Measurements from ENCODE around the gene C1orf115.
"Not testable (repeated sequence)": the region's sequence is repeated elsewhere in the genome, so short reads cannot be mapped to it uniquely, and the experiment has no call there.

C1orf115 gene

DNA sequence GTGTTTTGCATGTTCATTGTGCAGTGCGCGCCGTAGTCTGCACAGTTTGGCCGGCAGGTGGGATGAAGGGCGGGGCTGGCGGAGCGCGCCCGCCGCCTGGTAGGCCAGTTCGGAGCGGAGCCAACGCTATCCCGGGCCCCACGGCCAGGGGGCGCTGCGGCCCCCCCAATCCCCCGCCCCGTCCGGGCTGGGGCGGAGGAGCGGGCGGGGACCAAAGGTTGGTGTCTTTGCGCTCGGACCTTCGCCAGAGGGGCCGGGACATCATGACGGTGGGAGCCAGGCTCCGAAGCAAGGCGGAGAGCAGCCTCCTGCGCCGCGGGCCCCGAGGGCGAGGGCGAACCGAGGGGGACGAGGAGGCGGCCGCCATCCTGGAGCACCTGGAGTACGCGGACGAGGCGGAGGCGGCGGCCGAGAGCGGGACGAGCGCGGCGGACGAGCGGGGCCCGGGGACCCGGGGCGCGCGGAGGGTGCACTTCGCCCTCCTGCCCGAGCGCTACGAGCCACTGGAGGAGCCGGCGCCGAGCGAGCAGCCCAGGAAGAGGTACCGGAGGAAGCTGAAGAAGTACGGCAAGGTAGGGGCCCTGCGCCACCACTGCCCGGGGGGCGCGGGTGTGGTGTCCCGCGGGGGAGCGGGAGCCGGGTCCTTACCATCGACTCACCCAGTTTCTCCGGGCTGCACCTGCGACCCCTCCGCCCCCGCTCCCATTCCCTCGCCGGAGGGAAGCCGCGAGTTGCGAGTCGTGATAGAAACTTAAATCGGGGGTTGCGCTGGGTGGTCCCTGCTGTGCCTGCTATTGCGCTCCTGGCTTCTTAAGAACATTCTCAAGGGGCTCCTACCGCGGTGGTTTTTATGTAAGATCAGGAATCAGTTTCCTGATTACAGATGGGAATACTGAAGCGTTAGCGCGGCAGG, at the start of gene C1orf115:
Gene C1orf115 (plus strand): TSS at position 224 of the 913 bp plus-strand sequence. CDS start 40 bp downstream, at position 264.
- peak; percentile 86 to 90 for DNase-seq

DNA sequence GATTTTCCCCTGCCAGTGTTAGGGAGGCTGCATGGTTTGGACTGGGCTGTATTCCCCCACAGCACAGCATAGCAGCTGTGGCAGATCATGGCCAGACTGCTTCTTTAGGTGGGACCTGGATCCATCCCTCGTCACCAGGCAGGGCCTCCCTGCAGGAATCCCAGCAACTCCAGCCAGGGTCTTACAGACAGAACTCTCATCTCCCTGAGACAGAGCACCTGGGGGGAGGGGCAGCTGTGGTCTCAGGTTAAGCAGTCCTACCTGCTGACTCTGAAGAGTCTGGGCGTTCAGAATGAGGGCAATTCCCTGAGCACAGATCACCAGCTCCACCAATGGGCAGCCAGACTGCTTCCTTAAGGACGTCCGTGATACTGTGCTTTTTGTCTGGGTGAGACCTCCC, 47.9 kb upstream of the C1orf115 start:
- no peak for DNase-seq

DNA sequence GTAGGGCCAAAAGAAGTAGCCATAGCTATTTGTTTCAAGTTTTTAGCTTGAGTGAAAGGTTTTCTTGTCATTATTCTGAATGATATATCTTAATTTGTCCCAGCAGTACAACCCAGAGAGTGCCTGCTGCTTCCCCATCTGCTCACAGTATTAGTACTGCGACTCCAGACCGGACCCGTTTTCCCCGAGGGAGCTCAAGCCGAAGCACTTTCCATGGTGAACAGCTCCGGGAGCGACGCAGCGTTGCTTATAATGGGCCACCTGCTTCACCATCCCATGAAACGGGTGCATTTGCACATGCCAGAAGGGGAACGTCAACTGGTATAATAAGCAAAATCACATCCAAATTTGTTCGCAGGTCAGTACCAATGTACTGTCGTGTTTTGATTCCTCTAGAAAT, 37.2 kb upstream of the C1orf115 start:
- DNase-seq = no peak

DNA sequence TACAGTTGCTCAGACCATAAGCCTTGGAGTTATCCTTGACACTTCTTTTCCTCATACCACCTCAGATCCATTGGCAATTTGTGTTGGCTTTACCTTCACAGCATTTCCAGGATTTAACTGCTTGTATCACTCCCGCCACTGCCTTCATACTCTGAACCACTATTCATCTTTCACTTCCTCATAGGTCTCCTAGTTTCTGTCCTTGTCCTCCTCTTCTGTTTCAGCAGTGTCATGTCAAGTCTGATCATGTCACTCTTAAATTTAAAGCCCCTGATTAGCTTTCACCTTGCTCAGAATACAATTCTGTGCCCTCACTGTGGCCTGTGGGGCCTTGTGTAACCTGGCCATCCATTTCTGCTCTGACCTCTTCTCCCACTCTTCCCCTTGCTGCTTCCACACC, 34.7 kb upstream of the C1orf115 start:
- no peak for DNase-seq

- no peak for DNase-seq
Measured at GRCh38 chr1:220655961-220656740, 34.0 kb upstream of the C1orf115 start.

DNA sequence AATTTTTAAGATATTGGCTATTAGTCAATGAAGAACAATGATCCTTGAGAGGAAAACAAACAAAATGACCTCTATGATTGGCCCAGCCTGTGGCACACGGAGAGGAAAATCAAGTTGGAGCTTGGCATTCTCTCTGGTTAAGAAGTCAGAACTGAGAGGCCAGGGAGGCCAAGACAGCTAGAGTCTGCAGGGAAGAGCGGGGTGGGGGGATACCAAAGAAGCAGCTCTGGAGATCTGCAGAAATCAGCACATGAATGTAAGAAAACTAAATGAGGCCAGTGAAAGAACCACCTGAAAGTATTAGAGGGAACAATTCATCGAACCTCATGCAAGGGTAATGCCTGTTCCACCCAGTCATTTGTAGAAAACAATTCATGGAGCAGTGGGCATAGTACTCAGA, 23.8 kb upstream of the C1orf115 start:
- DNase-seq = no peak

DNA sequence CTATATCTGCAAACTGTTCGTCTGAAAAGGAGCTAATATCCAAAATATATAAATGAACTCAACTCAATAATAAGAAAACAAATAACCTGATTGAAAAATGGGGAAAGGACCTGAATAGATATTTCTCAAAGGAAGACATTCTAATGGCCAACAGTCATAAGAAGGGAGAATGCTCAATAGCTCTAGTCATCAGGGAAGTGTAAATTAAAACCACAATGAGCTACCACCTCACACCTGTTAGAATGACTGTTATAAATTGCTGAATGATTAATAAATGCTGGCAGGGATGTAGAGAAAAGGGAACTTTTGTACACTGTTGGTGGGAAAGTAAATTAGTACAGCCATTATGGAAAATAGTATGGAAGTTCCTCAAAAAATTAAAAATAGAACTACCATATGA, 21.2 kb upstream of the C1orf115 start:
- no peak for DNase-seq

GRCh38 chr1:220670365-220670764, 19.8 kb upstream of the C1orf115 start:
- no peak for DNase-seq

- no peak for DNase-seq
Measured at GRCh38 chr1:220673921-220674320, 16.2 kb upstream of the C1orf115 start.

DNA sequence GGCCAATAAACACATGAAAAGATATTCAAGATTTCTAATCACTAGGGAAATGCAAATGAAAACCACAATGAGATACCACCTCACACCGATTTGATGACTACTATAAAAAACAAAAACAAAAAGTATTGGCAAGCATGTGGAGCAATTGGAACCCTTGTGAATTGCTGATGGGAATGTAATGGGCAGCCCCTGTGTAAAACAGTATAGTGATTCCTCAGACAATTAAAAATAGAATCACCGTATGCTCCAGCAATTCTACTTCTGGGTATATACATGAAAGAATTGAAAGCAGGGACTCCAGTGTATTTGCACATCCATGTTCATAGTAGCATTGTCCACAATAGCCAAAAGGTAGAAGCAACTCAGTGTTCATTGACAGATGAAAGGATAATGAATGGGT, 12.9 kb upstream of the C1orf115 start:
- DNase-seq = no peak

DNA sequence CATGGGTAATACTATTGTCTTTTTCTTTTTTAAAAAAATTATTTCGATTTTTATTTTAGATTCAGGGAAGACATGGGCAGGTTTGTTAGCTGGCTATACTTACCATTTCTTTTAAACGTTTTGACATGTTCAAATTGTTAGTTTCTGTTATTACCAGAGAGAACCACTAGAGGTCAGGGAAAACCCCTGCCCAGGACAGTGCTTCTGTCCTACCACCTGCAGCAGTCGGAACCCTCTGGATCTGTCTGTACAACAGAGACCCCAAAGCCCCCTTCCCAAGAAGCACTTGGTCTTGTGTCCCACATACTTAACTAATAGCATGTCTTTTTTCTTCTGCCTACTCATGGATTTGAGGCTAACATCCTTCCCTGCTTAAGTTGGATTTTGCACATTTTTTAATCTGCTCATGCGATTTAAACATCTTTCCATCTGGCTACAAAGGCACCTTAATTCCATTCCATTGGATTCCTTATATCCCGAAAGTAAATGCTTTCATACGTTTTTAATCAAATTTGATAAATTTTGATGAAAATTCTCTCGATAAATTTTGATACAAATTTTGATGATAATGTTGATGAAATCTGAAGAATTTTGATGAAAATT, 10.0 kb upstream of the C1orf115 start:
- no peak for DNase-seq

GRCh38 chr1:220681220-220681880, 8.8 kb upstream of the C1orf115 start:
- DNase-seq = no peak

DNA sequence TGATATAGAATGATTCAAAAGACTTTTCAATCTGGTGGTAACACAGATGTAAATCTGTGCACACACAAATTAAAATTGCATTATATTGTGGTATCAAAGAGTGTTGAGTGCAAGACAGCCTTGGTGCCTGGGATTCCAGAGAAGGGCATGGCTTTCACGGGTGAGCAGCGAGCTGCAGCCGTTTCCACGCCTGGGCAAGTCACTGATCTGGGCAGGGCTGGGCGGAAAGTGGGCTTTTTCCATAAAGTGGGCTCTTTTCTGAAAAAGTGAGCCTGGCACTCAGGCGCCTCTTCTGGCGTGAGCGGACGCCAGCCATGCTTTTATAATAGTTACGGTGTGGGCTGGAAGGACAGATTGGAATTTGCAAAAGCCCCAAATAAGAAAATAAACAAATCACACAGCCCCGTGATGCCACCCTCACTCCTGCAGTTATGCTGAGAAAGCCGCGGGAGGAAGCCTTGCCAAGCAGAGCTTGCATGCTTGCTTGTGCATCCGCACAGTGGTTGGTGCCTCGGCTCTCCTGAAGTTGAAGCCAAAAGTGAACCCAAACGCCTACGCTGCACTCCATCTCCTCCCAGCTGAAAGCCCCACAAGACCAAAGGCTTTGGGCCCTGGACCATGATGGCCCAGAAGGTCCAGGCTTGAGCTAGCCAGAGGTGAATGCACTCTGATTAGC, 7.1 kb upstream of the C1orf115 start:
- no peak for DNase-seq

DNA sequence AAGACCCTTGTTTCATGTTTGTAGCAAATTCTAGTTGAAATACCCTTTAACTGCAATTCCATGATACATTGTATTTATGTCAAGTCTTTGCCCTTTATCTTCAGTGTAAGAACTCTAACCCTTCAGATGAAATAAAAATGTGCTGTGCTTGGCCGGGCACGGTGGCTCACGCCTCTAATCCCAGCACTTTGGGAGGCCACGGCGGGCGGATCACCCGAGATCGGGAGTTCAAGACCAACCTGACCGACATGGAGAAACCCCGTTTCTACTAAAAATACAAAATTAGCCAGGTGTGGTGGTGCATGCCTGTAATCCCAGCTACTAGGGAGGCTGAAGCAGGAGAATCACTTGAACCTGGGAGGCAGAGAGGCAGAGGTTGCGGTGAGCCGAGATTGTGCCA, 6.4 kb upstream of the C1orf115 start:
- not testable (repeated sequence) for DNase-seq

GRCh38 chr1:220684890-220685289, 5.3 kb upstream of the C1orf115 start:
- no peak for DNase-seq

- no peak for DNase-seq
Measured at GRCh38 chr1:220685879-220686278, 4.3 kb upstream of the C1orf115 start.

DNA sequence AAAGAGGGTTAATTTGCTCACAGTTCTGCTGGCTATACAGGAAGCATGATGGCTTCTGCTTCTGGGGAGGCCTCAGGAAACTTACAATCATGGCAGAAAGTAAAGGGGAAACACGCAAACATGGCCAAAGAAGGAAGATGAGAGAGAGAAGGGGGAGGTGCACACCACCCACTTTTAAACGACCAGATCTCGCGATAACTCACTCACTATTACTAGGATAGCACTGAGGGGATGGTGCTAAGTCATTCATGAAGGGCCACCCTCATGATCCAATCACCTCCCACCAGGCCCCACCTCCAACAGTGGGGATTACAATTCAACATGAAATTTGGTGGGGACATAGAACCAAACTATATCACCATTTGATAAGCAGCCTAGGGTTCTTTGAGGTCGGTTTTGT, 2.4 kb upstream of the C1orf115 start:
- no peak for DNase-seq

DNA sequence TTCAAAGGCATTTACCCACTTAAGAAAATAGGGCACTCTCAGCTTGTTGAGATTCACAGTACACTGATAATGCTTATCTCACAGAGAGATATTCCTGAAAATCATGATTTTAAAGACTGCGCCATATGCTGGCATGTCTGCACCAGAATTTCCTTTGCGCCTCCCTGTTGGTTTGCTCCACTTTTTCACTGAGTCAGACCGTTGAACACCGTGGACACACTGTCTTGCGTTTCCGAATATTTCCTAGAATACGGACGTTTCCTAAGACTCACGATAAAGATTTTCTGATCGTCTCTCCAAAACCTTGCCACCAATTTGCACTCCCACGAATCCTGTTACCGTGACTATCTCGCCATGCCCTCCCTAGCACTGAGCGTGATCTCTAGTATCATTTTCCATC, 497 bp upstream of the C1orf115 start:
- no peak for DNase-seq

DNA sequence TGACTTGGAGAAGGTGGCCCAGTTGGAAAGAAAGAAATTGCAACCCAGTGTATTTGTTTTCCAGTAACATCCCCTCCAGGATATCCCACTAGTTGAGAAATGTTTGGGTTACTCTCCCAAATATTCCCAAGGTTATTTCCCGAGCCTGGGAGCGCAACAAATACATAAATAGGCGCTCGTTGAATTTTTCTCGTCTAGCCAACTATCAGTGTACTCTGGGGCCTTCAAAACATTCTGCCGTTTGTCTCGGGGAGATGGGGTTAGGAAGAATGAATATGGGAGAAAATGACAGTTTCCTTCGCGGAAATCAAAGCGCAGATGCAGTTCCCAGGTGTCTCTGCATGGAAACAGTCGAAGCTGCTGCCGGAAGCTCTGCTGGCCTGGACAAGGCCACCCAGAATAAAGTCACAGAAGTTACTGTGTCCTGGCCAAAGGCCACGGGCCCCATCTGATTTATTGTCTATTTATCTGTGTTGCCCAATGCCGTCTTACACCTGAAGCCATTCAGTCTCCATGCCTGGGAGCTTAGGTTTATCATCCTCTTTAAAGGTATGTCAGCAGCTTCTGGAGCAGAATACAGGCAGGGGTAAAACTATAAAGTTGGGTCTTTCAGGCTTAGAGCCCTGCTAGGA, 1.0 kb downstream of the C1orf115 start:
- DNase-seq = no peak

DNA sequence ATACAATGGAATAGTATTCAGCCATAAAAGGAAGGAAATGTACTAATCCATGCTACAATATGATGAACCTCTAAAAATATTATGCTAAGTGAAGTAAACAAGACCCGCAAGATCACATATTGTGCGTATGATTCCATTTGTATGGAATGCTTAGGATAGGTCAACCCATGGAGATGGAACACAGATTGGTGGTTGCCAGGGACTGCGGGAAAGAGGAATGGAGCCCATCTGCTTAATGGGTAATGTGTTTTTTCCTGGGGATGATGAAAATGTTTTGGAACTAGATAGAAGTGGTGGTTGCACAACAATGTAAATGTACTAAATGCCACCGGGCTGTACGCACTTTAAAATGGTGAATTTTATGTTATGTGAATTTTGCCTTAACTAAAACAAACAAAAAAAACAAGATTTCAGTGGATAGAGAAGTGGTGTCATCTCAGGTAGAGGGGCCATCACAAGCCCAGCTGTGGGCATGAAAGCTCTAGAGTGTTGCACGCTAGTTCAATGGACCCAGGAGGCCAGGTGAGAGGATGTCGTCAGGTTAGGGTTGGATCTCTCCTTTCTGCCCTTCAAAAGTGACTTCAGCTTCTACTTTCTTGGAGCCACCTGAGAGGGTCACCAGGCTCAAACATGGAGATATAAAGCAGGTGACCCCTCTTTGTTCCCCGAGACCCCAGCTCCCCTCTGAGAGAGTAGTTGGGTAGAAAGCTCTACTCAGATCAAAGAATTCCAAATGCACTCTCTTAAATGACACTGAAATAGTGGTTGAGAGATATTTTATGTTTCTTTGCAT, 2.5 kb downstream of the C1orf115 start:
- no peak for DNase-seq

- no peak for DNase-seq
Measured at GRCh38 chr1:220694866-220695382, 4.8 kb downstream of the C1orf115 start.

Measured in activated T-cell treated with anti-CD3 and anti-CD28 coated beads, Interleukin-2, amount 50 U/mL, for 48 hours (primary cell).